CMK (cell line): ENCODE data around the gene CCDC158.

Experiments
- DNase-seq: peaks from one replicate; pipeline ENCODE4 v3.0.0-alpha.2; 2010; ENCODE audit warnings: low read depth

CCDC158 gene

GRCh38 chr4:76279462-76279861, 141.5 kb downstream of the CCDC158 start:
- DNase-seq, result no peak

- DNase-seq, result no peak
Measured at GRCh38 chr4:76278583-76278982, 142.4 kb downstream of the CCDC158 start.

- no peak for DNase-seq
Measured at GRCh38 chr4:76277667-76278066, 143.3 kb downstream of the CCDC158 start.

GRCh38 chr4:76276813-76277212, 144.1 kb downstream of the CCDC158 start:
- DNase-seq, result no peak

GRCh38 chr4:76275486-76276124, 145.3 kb downstream of the CCDC158 start:
- no peak for DNase-seq

GRCh38 chr4:76272999-76273398, 147.9 kb downstream of the CCDC158 start:
- DNase-seq, result no peak

- no peak for DNase-seq
Measured at GRCh38 chr4:76272582-76272981, 148.4 kb downstream of the CCDC158 start.

- no peak for DNase-seq
Measured at GRCh38 chr4:76272073-76272472, 148.9 kb downstream of the CCDC158 start.

- no peak for DNase-seq
Measured at GRCh38 chr4:76271248-76271647, 149.7 kb downstream of the CCDC158 start.

- no peak for DNase-seq
Measured at GRCh38 chr4:76270244-76271175, 150.4 kb downstream of the CCDC158 start.

- DNase-seq, result no peak
Measured at GRCh38 chr4:76267811-76268210, 153.1 kb downstream of the CCDC158 start.

GRCh38 chr4:76266627-76267026, 154.3 kb downstream of the CCDC158 start:
- DNase-seq, result no peak

GRCh38 chr4:76265631-76266218, 155.2 kb downstream of the CCDC158 start:
- no peak for DNase-seq
